GM12878 (cell line): ENCODE data around the gene ACTA2. TPM values are rescaled to one million over a fixed set of nuclear protein-coding genes. Genes with fewer than 3 reads are reported as not detected.

Experiments
- ATAC-seq: fragments of 200-7000 bp; cut with Tn5 transposase; 3 replicates; pipeline ENCODE4 v1.9.1; 2020; ENCODE audit warnings: mild to moderate bottlenecking, moderate library complexity
- BruUV-seq: library from RNA; stranded (reverse); fragments of 400-500 nt; replicated peaks from 2 replicates; lab custom pipeline; 2021; lab: Mats Ljungman, UMichigan
- CTCF ChIA-PET: fragments of 300-600 bp; sonication (Branson Sonifier 250); formaldehyde crosslinking; extraction: SDS; loops from one replicate; lab custom pipeline; 2021; ENCODE audit warnings: inconsistent platforms; lab: Yijun Ruan, JAX
- POLR2A ChIA-PET: fragments of 350-600 bp; formaldehyde crosslinking; extraction: SDS; loops from one replicate; lab custom pipeline; 2021; ENCODE audit warnings: inconsistent platforms; lab: Charles Lee
- RAD21 ChIA-PET: fragments of 300-600 bp; sonication (Branson Sonifier 250); formaldehyde crosslinking; loops from one replicate; lab custom pipeline; 2023; ENCODE audit warnings: antibody characterized with exemption; ENCODE audit not compliant: unreplicated experiment; lab: Charles Lee
- SMC1A ChIA-PET: fragments of 300-600 bp; sonication (Branson Sonifier 250); formaldehyde crosslinking; loops from one replicate; lab custom pipeline; 2023; ENCODE audit not compliant: unreplicated experiment, uncharacterized antibody; lab: Charles Lee
- DNase-seq: peaks from one replicate; pipeline ENCODE4 v3.0.0-alpha.2; 2011; ENCODE audit warnings: low read depth, low spot score
- FAIRE-seq: peaks from 3 replicates; lab custom pipeline; 2011; peaks lifted over from hg19 to GRCh38; lab: Jason Lieb, UNC
- H2AFZ ChIP-seq: 2 replicates; pipeline ENCODE4 v1.6.0; 2011; ENCODE audit warnings: low read depth, low read length, control low read depth; ENCODE audit not compliant: control insufficient read depth
- H3K27ac ChIP-seq: 2 replicates; pipeline ENCODE4 v1.5.1; 2011; ENCODE audit warnings: control low read depth; ENCODE audit not compliant: control insufficient read depth, insufficient read depth
- H3K27me3 ChIP-seq, 2 experiments: replicated peaks in 1 of 2; 2 replicates each; pipeline versions ENCODE4 v1.6.0 to v1.6.1; 2011; ENCODE audit warnings: low read length in 1 of 2; ENCODE audit not compliant: control insufficient read depth in 2 of 2, insufficient read depth in 2 of 2
- H3K36me3 ChIP-seq, 2 experiments: 2 replicates each; pipeline ENCODE4 v1.5.1; 2011; ENCODE audit warnings: low read length in 1 of 2; ENCODE audit not compliant: control insufficient read depth in 2 of 2, insufficient read depth in 2 of 2
- H3K4me1 ChIP-seq: 2 replicates; pipeline ENCODE4 v1.6.1; 2011; ENCODE audit warnings: mild to moderate bottlenecking, low read length, moderate library complexity, mixed read lengths; ENCODE audit not compliant: control insufficient read depth, insufficient read depth
- H3K4me2 ChIP-seq: 2 replicates; pipeline ENCODE4 v1.6.0; 2011; ENCODE audit warnings: control low read depth; ENCODE audit not compliant: control insufficient read depth, insufficient read depth
- H3K4me3 ChIP-seq: fragments of 200-600 bp; sonication (generic); 2 replicates; pipeline ENCODE4 v1.5.1; 2016
- H3K79me2 ChIP-seq: 2 replicates; pipeline ENCODE4 v1.6.0; 2011; ENCODE audit warnings: low read length; ENCODE audit not compliant: control insufficient read depth, insufficient read depth
- H3K9ac ChIP-seq: 2 replicates; pipeline ENCODE4 v1.8.0; 2011; ENCODE audit warnings: low read length, control low read depth, mixed read lengths; ENCODE audit not compliant: control insufficient read depth, insufficient read depth
- H3K9me3 ChIP-seq: replicated peaks from 3 replicates; pipeline ENCODE4 v1.5.1; 2011; ENCODE audit warnings: mild to moderate bottlenecking, low read length; ENCODE audit not compliant: control insufficient read depth, insufficient read depth
- H4K20me1 ChIP-seq: 2 replicates; pipeline ENCODE4 v1.6.0; 2011; ENCODE audit not compliant: control insufficient read depth, insufficient read depth
- CEBPB ChIP-seq, 2 experiments: fragments of 150-350 bp in 1 of 2; IDR thresholded peaks; 2 replicates each; pipeline ENCODE4 v1.6.1; 2012 to 2014; ENCODE audit warnings: low read depth in 2 of 2, low read length in 2 of 2, borderline replicate concordance in 1 of 2, inconsistent platforms in 1 of 2
- MEF2B ChIP-seq: fragments of 450-650 bp; IDR thresholded peaks from 2 replicates; pipeline ENCODE4 v1.6.1; 2018; ENCODE audit warnings: mild to moderate bottlenecking, moderate library complexity; ENCODE audit not compliant: partially characterized antibody, poor library complexity, severe bottlenecking
- MTA2 ChIP-seq: fragments of 450-650 bp; IDR thresholded peaks from 2 replicates; pipeline ENCODE4 v1.6.1; 2016; ENCODE audit warnings: low read depth, mild to moderate bottlenecking, moderate library complexity
- PBX3 ChIP-seq: IDR thresholded peaks from 2 replicates; pipeline ENCODE4 v1.6.1; 2011; ENCODE audit warnings: mild to moderate bottlenecking, low read depth, low read length, moderate library complexity; ENCODE audit not compliant: insufficient replicate concordance
- POU2F2 ChIP-seq: IDR thresholded peaks from 3 replicates; pipeline ENCODE4 v1.6.1; 2011; ENCODE audit warnings: low read depth, mild to moderate bottlenecking, low read length, borderline replicate concordance
- RCOR1 ChIP-seq: conservative IDR thresholded peaks from 2 replicates; pipeline ENCODE4 v1.6.1; 2012; ENCODE audit warnings: low read depth, low read length, improper control_type of control experiment
- SPI1 ChIP-seq: IDR thresholded peaks from 2 replicates; pipeline ENCODE4 v1.6.1; 2011; ENCODE audit warnings: low read depth, mild to moderate bottlenecking, low read length, moderate library complexity, borderline replicate concordance; ENCODE audit not compliant: insufficient read depth
- WGBS: methylation state at CpG from one replicate; pipeline ENCODE4 v1.1.6; 2016; ENCODE audit warnings: low lambda C conversion rate; ENCODE audit not compliant: insufficient replicate concordance, insufficient coverage; ENCODE audit errors: missing lambda C conversion rate; 5-methylcytosine and 5-hydroxymethylcytosine counted together
- in situ Hi-C: fragments of 300-500 bp; cut with MboI; formaldehyde crosslinking; loops from 9 replicates; pipeline ENCODE4 v1.14.3; 2018; ENCODE audit warnings: mixed read lengths
- intact Hi-C: fragments of 100-400 bp; cut with micrococcal nuclease; formaldehyde crosslinking; loops from one replicate; pipeline ENCODE4 v1.14.2; 2022; ENCODE audit not compliant: unreplicated experiment
- polyA plus RNA-seq, 11 experiments: library from polyadenylated mRNA; depleted of rRNA in 4 of 11; unstranded in 6 of 11; stranded (reverse) in 5 of 11; fragments of >200 nt; fragmentation: Nextera tagmentation in 4 of 11; fragmentation: Illumina TruSeq in 1 of 11; extraction: Ambion mirVana in 4 of 11; extraction: Trizol in 1 of 11; gene quantifications; 1 replicate in 1 of 11; 2 replicates in 10 of 11; pipeline versions ENCODE4 v1.2.1 to v1.2.3, GENCODE V29; 2011 to 2016; ENCODE audit warnings: inconsistent platforms in 2 of 11, missing spikeins in 2 of 11, low read depth in 1 of 11
- total RNA-seq, 4 experiments: library from RNA; depleted of rRNA in 3 of 4; stranded (reverse); fragments of >200 nt in 3 of 4; fragmentation: Illumina TruSeq in 1 of 4; extraction: Trizol in 1 of 4; gene quantifications; 2 replicates each; pipeline versions ENCODE4 v1.2.1 to v1.2.3, GENCODE V29; 2013 to 2021
- TF ChIP-seq, protein P1 (sequence below): fragments of 450-650 bp; IDR thresholded peaks from 2 replicates; pipeline ENCODE4 v1.6.1; 2016; ENCODE audit warnings: mild to moderate bottlenecking

The ACTA2 gene
- total and polyA plus RNA-seq, 10 of the 15 experiments (the other 5 are each of a cell fraction or from before 2014, with no cell fraction given): 7.4 to 78.2 (median 32.4) TPM

- TF ChIP-seq CEBPB (IDR thresholded peaks at IDR 0.05; ENCODE audit: borderline replicate concordance in 1 of 2, low read depth in 2 of 2, low read length in 2 of 2): no peak
- peak; percentile 13; the same call in 1 of the 2 replicates for TF ChIP-seq SPI1
- TF ChIP-seq, protein P1, sequence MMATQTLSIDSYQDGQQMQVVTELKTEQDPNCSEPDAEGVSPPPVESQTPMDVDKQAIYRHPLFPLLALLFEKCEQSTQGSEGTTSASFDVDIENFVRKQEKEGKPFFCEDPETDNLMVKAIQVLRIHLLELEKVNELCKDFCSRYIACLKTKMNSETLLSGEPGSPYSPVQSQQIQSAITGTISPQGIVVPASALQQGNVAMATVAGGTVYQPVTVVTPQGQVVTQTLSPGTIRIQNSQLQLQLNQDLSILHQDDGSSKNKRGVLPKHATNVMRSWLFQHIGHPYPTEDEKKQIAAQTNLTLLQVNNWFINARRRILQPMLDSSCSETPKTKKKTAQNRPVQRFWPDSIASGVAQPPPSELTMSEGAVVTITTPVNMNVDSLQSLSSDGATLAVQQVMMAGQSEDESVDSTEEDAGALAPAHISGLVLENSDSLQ: peak; percentile 79
- no peak for TF ChIP-seq RCOR1
- peak; percentile 35; the same call in 1 of the 2 replicates for TF ChIP-seq MTA2
- TF ChIP-seq PBX3: peak; percentile 84
- peak; percentile 57 for TF ChIP-seq MEF2B
- peak; percentile 53; the same call in 1 of the 3 replicates for TF ChIP-seq POU2F2
- no peaks in the 10 kb centered on the region for H3K36me3 ChIP-seq
- no peaks in the 10 kb centered on the region for H3K27me3 ChIP-seq
- no peaks in the 10 kb centered on the region for H3K9me3 ChIP-seq
- ChIA-PET POLR2A (interaction anchor here (1.1 to 4.7 kb wide), 10 partner anchors 9 to 174 kb away, joined by 3 to 27 read pairs (median 8); no protein-coding TSS in a partner anchor), RAD21 (interaction anchor here (1.1 to 9.1 kb wide), 13 partner anchors 10 to 255 kb away, joined by 3 to 66 read pairs (median 10); no protein-coding TSS in a partner anchor), SMC1A (interaction anchor here (0.7 to 8.7 kb wide), 22 partner anchors 9 to 343 kb away, joined by 3 to 114 read pairs (median 4); no protein-coding TSS in a partner anchor), CTCF (interaction anchor here (1.0 to 10.6 kb wide), 11 partner anchors 11 to 255 kb away, joined by 3 to 250 read pairs (median 9); no protein-coding TSS in a partner anchor)
- H3K79me2 ChIP-seq: peaks cover 58% of the 10 kb centered on the region
- H3K27ac ChIP-seq: no peak overlapping the region
- no peak overlapping the region for H2AFZ ChIP-seq
- 41% methylated on average over 2 of the region's 2 CpGs for WGBS
- no peak overlapping the region for H3K9ac ChIP-seq
- peaks cover 10% of the 10 kb centered on the region for H3K4me1 ChIP-seq
- in situ Hi-C loops: no loop called here
- peak overlapping the region; percentile 83 for H3K4me3 ChIP-seq
- BruUV-seq: no TSS peak
- no peaks in the 10 kb centered on the region for H4K20me1 ChIP-seq
- DNase-seq (no peak), ATAC-seq (peak; percentile 9), FAIRE-seq (no peak)
- intact Hi-C loops: no loop called here
- peak overlapping the region; percentile 81 for H3K4me2 ChIP-seq
Observed at GRCh38 chr10:88989423-88989822, 36.9 kb upstream of the ACTA2 start.
